ENCODE data around the gene TRIM45. TPM values are rescaled to one million over a fixed set of nuclear protein-coding genes. Genes with fewer than 3 reads are reported as not detected.

The TRIM45 gene
- total RNA-seq, 1 donor from 2014 or later = 2.9 TPM

- FAIRE-seq = no peak
- DNase-seq (ENCODE audit: low read depth) = peak; percentile 63
- H3K27me3 ChIP-seq (ENCODE audit: control insufficient read depth, insufficient read depth, low read length) = no peaks in the 10 kb centered on the region
- H3K4me3 ChIP-seq (ENCODE audit: low read depth, low read length) = no peak overlapping the region
- H3K36me3 ChIP-seq (ENCODE audit: control insufficient read depth, insufficient read depth, low read length) = no peaks in the 10 kb centered on the region
- no peak for TF ChIP-seq CTCF (IDR thresholded peaks at IDR 0.05; ENCODE audit: insufficient read depth, low read length, severe bottlenecking)
These were observed 25.2 kb upstream of the TRIM45 start for GRCh38 chr1:117146575-117147340.

- no peaks in the 10 kb centered on the region for H3K27me3 ChIP-seq (ENCODE audit: control insufficient read depth, insufficient read depth, low read length)
- FAIRE-seq (no peak), DNase-seq (ENCODE audit: low read depth) (no peak)
- H3K36me3 ChIP-seq (ENCODE audit: control insufficient read depth, insufficient read depth, low read length) = no peaks in the 10 kb centered on the region
- no peak overlapping the region for H3K4me3 ChIP-seq (ENCODE audit: low read depth, low read length)
- TF ChIP-seq CTCF (IDR thresholded peaks at IDR 0.05; ENCODE audit: insufficient read depth, low read length, severe bottlenecking) = no peak
These were observed 24.5 kb upstream of the TRIM45 start for GRCh38 chr1:117146072-117146471.

- no peak for FAIRE-seq
- no peaks in the 10 kb centered on the region for H3K36me3 ChIP-seq (ENCODE audit: control insufficient read depth, insufficient read depth, low read length)
- no peak for TF ChIP-seq CTCF (IDR thresholded peaks at IDR 0.05; ENCODE audit: insufficient read depth, low read length, severe bottlenecking)
- DNase-seq (ENCODE audit: low read depth) = no peak
- H3K4me3 ChIP-seq (ENCODE audit: low read depth, low read length) = no peak overlapping the region
- H3K27me3 ChIP-seq (ENCODE audit: control insufficient read depth, insufficient read depth, low read length) = no peaks in the 10 kb centered on the region
These were observed 22.3 kb upstream of the TRIM45 start for GRCh38 chr1:117143871-117144270.

GRCh38 chr1:117143172-117143571 lies 21.6 kb upstream of the TRIM45 start:
- DNase-seq (ENCODE audit: low read depth) (no peak), FAIRE-seq (no peak)
- no peak for TF ChIP-seq CTCF (IDR thresholded peaks at IDR 0.05; ENCODE audit: insufficient read depth, low read length, severe bottlenecking)
- Histone ChIP-seq H3K36me3 (ENCODE audit: control insufficient read depth, insufficient read depth, low read length) (no peaks in the 10 kb centered on the region), H3K27me3 (ENCODE audit: control insufficient read depth, insufficient read depth, low read length) (no peaks in the 10 kb centered on the region), H3K4me3 (ENCODE audit: low read depth, low read length) (no peak overlapping the region)

GRCh38 chr1:117142200-117142599 lies 20.7 kb upstream of the TRIM45 start:
- H3K4me3 ChIP-seq (ENCODE audit: low read depth, low read length) = no peak overlapping the region
- DNase-seq (ENCODE audit: low read depth) (no peak), FAIRE-seq (no peak)
- no peaks in the 10 kb centered on the region for H3K36me3 ChIP-seq (ENCODE audit: control insufficient read depth, insufficient read depth, low read length)
- H3K27me3 ChIP-seq (ENCODE audit: control insufficient read depth, insufficient read depth, low read length) = no peaks in the 10 kb centered on the region
- TF ChIP-seq CTCF (IDR thresholded peaks at IDR 0.05; ENCODE audit: insufficient read depth, low read length, severe bottlenecking) = no peak

- Histone ChIP-seq H3K27me3 (ENCODE audit: control insufficient read depth, insufficient read depth, low read length) (no peaks in the 10 kb centered on the region), H3K36me3 (ENCODE audit: control insufficient read depth, insufficient read depth, low read length) (no peaks in the 10 kb centered on the region), H3K4me3 (ENCODE audit: low read depth, low read length) (no peak overlapping the region)
- FAIRE-seq (no peak), DNase-seq (ENCODE audit: low read depth) (no peak)
- TF ChIP-seq CTCF (IDR thresholded peaks at IDR 0.05; ENCODE audit: insufficient read depth, low read length, severe bottlenecking) = no peak
These were observed 17.0 kb upstream of the TRIM45 start for GRCh38 chr1:117138561-117138960.

Measured in bronchial epithelial cell (primary cell).